Astrocyte (in vitro differentiated cells and primary cell): ENCODE results near the gene SEMA3G.

Experiments used
- CTCF ChIP-seq: IDR thresholded peaks from 2 replicates; pipeline ENCODE4 v1.5.1; 2011; ENCODE audit warnings: low read depth, mild to moderate bottlenecking, inconsistent platforms, low read length, moderate library complexity; ENCODE audit not compliant: insufficient read depth
- EZH2 ChIP-seq: IDR thresholded peaks from 2 replicates; pipeline ENCODE4 v1.6.1; 2012; ENCODE audit warnings: mild to moderate bottlenecking, low read length, inconsistent platforms; ENCODE audit not compliant: insufficient read depth

- no peak for TF ChIP-seq CTCF
- no peak for TF ChIP-seq EZH2
Measured at GRCh38 chr3:52422669-52423068, 22.2 kb downstream of the SEMA3G start.
